Melanocyte of skin (primary cell): ENCODE measurements around the gene RHBDD2. TPM values are rescaled to one million over a fixed set of nuclear protein-coding genes. Genes with fewer than 3 reads are reported as not detected.

Experiments used
- total RNA-seq, 2 donors: library from RNA; depleted of rRNA; stranded (reverse); fragments of >200 nt; gene quantifications; 2 replicates each; pipeline ENCODE4 v1.2.3, GENCODE V29; 2012

Gene RHBDD2
- 10 to 100 TPM; 32.0 to 36.5 TPM for total RNA-seq

DNA sequence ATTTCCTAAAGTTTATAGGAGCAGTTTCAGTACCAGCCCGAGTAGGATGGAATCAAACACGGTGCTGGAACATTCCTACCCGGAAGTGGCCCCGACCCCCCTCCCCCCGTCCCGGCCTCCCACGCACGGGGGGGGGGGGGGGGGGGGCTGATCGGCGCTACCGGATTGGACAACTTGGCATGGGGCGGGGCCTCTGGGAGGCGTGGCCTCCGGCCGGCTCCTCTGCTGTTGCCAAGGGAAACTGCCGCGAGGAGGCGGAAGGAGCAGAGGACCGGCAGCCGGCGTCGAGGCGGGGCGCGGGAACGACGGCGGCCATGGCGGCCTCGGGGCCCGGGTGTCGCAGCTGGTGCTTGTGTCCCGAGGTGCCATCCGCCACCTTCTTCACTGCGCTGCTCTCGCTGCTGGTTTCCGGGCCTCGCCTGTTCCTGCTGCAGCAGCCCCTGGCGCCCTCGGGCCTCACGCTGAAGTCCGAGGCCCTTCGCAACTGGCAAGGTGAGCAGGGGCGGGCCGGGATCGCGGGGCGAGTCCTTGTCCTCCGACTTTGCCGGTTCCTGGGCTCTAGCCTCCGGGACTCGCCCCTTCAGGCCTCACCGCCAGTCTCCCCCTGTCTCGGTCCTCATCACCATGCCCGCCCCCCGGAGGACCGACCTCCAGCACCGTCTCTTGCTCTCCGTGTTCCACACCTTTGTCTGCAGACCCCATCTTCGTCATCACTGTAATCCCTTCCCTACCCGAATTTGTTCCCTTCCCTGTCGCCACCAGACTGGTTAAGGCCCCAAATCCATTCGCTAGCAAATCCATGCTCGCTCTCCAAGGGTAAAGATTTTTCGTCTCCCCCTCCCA is at the start of gene RHBDD2:
Gene RHBDD2 (plus strand): TSS at position 266 of the 843 bp plus-strand sequence. CDS start 49 bp downstream, at position 315.

DNA sequence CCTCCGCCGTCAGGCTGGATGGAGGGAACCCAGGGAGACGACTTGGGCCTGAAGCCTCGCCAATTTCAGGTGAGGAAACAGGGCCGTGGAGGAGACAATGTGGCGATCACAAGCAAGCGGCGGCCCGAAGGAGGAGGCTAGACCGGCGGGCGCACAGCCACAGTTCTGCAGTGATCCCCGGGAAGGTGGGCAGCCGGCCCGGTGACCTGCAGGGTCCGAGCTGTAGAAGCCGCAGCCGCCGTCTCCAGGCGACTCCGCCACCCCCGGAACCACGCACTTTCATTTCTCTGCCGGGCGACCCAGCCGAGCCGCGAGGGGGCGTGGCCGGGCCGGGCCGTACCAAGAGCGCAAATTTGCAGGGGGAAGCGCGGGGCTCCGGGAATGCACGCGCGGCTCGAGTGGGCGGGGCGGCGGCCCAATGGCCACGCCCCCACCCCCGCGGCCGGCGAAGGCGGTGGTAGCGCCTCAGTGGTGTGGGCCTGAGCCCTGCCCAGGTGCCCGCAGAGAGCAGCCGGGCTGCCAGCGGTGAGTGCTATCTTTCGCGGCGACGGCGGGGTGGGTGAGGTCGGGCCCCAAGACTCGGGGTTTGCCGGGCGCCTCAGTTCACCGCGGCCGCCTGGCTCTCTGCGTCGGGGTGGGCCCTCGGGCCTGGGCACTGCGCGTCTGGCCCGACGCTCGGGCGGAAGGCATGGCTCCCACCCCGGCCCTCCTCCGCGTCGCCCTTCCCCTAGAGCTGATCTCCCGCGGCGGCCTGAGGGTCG is 36.0 kb downstream of the RHBDD2 start, which contains the start of gene POR:
Gene POR (plus strand): TSS at position 501 of the 761 bp plus-strand sequence. CDS start 38,847 bp downstream, outside the sequence.

Other genes with a start within 250 kb of the RHBDD2 start
- gene HIP1, start 140.1 kb upstream of the RHBDD2 start, total RNA-seq: 10 to 100 TPM; 29.3 to 35.4 TPM
- not detected for gene CCL26, start 106.8 kb upstream of the RHBDD2 start, total RNA-seq
- gene CCL24, start 65.2 kb upstream of the RHBDD2 start, total RNA-seq: not detected
- 100 to 1,000 TPM; 118 to 276 TPM for gene POR, start 36.1 kb downstream of the RHBDD2 start, total RNA-seq
- gene TMEM120A, start 115.6 kb downstream of the RHBDD2 start, total RNA-seq: 10 to 100 TPM; 23.4 to 28.3 TPM
- gene STYXL1, start 169.0 kb downstream of the RHBDD2 start, total RNA-seq: 10 to 100 TPM; 24.4 to 40.6 TPM
- 10 to 100 TPM; 44.4 to 58.9 TPM for gene MDH2, start 169.1 kb downstream of the RHBDD2 start, total RNA-seq